ENCODE measurements around the gene PER2.

DNA sequence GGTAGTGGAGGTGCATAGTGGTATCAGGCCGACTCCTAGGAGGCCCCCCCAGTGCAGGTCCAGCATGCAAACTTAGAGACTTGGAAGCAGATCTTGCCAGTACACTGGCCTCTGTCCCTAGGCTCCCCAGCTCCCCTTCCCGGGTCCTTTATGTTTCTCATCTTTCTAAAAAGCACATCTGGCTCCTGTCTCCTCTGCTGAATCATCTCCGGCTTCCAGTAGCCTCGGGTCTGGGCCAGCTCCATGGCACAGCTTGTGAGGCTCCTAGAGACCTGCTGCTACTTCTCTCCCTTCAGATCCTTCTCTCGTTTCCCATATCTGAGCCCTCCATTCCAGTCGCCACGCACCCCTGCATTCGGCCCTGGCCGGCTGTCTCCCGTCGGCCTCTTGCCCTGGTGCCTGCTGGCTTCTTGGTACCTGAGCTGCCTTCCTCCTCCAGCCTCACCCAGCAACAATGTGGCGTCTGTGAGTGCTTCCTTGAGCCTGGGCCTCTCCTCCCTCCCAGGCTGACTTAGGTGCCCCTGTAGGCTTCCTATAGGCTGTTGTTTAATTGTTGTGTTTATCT, 38.5 kb upstream of the PER2 start:
- TF ChIP-seq, protein P1, sequence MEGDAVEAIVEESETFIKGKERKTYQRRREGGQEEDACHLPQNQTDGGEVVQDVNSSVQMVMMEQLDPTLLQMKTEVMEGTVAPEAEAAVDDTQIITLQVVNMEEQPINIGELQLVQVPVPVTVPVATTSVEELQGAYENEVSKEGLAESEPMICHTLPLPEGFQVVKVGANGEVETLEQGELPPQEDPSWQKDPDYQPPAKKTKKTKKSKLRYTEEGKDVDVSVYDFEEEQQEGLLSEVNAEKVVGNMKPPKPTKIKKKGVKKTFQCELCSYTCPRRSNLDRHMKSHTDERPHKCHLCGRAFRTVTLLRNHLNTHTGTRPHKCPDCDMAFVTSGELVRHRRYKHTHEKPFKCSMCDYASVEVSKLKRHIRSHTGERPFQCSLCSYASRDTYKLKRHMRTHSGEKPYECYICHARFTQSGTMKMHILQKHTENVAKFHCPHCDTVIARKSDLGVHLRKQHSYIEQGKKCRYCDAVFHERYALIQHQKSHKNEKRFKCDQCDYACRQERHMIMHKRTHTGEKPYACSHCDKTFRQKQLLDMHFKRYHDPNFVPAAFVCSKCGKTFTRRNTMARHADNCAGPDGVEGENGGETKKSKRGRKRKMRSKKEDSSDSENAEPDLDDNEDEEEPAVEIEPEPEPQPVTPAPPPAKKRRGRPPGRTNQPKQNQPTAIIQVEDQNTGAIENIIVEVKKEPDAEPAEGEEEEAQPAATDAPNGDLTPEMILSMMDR (IDR thresholded peaks at IDR 0.05) = no peak
- no peak for TF ChIP-seq EZH2 (IDR thresholded peaks at IDR 0.05; ENCODE audit: borderline replicate concordance, insufficient read depth, low read depth, low read length, poor library complexity, severe bottlenecking)

Measured in B cell (primary cell).